AG09309 (cell line): Measurements from ENCODE around the gene OR10G7.

ENCODE experiments used
- DNase-seq: peaks from one replicate; pipeline ENCODE4 v3.0.0-alpha.2; 2010; ENCODE audit warnings: low read depth
- H3K4me3 ChIP-seq: 2 replicates; pipeline ENCODE4 v1.5.1; 2011; ENCODE audit warnings: mild to moderate bottlenecking, low read depth, low read length, moderate library complexity; ENCODE audit not compliant: control insufficient read depth
- CTCF ChIP-seq: IDR thresholded peaks from 2 replicates; pipeline ENCODE4 v1.5.1; 2011; ENCODE audit warnings: mild to moderate bottlenecking, low read depth, low read length, inconsistent platforms; ENCODE audit not compliant: insufficient read depth, control insufficient read depth; ENCODE audit errors: missing control alignments

OR10G7 gene, protein sequence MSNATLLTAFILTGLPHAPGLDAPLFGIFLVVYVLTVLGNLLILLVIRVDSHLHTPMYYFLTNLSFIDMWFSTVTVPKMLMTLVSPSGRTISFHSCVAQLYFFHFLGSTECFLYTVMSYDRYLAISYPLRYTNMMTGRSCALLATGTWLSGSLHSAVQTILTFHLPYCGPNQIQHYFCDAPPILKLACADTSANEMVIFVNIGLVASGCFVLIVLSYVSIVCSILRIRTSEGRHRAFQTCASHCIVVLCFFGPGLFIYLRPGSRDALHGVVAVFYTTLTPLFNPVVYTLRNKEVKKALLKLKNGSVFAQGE

GRCh38 chr11:124041254-124041653 lies at the start of gene OR10G7:
TSS of gene OR10G7 (minus strand) at chr11:124041325. CDS start at chr11:124039001, 2,324 bp downstream.
- TF ChIP-seq CTCF, result no peak
- H3K4me3 ChIP-seq, result no peak within 1 kb of the TSS
- DNase-seq, result no peak

- TF ChIP-seq CTCF, result no peak
- DNase-seq, result no peak
- H3K4me3 ChIP-seq, result no peak overlapping the region
Observed at GRCh38 chr11:124085997-124086846, 45.1 kb upstream of the OR10G7 start.

DNA sequence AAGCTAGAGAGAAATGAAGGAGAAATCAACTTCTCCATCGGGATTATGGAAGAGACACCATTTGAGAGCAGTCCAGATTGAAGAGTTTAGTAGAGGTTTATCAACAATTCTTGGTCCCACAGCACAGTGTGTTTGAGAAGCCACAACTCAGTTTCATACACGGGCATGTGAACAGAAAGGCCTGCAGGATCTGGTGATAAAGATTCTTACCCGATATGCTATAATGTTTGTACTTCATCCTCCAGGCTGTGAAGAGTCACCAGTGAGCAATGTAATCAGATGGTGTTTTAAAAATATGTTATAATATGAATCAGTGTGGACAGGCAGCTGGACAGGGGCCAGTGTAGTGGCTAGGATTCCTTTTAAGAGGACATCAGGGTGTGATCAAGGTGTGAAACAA lies 44.5 kb upstream of the OR10G7 start:
- no peak for TF ChIP-seq CTCF
- DNase-seq, result no peak
- H3K4me3 ChIP-seq, result no peak overlapping the region

GRCh38 chr11:124082371-124082770 lies 41.2 kb upstream of the OR10G7 start:
- H3K4me3 ChIP-seq, result no peak overlapping the region
- no peak for DNase-seq
- TF ChIP-seq CTCF, result no peak

- TF ChIP-seq CTCF, result no peak
- no peak overlapping the region for H3K4me3 ChIP-seq
- no peak for DNase-seq
Observed at GRCh38 chr11:124081483-124081882, 40.4 kb upstream of the OR10G7 start.

DNA sequence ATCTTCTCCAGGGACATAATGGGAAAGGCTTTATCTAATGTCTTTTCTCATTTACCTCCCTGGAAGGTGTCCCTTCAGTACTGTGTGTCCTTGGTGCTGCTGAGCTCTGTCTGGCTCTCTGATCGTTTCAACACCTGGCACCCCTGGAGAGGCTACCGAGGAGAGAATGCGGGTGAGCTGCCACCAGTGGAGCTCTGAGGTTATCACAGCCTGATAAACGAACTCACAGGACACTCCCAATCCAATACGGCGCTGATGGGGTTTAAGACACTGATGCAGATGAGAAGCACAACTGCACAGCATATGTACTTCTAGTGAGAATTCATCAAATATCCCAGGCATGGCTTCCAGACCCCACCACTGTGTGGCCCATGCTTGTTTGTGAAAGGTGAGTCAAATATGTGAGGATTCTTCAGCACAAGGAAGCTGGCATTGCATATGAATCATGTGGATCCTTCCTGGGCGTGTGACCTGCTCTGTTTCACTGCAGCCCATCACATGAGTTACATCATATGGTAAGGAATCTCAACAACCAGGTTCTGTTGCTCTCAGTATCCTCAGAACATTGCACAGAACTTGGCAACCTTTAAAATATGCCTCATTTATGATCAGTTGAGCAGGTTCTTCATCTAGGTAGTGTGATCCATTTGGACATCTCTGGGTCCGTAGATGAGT lies 39.3 kb upstream of the OR10G7 start:
- TF ChIP-seq CTCF, result no peak
- DNase-seq, result no peak
- no peak overlapping the region for H3K4me3 ChIP-seq
